NCI-H748 treated with DMSO at 0.1 percent for 48 hours (cell line): ENCODE measurements around the gene MAP3K21.

Experiments used
- DNase-seq: peaks from one replicate; lab custom pipeline; 2025; lab: John Stamatoyannopoulos, UW

Gene MAP3K21

DNA sequence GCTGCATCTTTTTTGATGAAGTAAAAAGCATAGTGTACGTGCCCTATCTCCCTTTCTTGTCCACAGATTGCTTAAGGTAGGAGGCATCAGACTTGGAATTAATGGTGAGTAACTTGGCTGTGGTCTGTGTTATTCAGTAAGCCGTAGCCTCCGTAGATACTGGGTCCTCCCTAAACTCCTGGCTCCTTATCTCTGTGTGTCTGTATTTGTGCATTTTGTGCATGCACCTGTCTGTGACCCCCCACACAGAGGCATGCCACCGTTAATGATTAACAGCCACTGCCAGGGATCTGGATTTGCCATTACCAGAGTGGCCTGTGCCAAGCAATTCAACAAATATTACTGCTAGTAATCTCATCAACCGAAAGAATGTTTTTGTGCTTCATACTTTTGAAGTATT, 31.9 kb downstream of the MAP3K21 start:
- DNase-seq, result no peak

DNA sequence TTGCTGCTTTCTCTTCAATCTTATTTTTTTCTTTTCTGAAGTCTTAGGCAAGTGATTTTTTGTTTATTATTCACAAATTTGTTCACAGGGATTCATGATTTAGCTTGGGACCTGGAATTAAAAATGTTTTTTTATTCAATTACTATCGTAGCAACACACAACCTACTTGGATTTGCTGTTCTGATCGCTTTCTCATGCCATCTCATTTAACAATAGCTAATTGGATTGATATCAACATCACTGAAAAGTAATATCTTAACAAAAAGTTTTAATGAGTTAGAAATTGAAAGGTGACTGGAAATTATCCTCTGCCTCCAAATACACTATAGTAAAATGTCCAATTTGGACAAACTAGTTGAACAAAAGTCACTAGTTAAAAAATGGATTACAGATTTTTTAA, 32.4 kb downstream of the MAP3K21 start:
- DNase-seq, result no peak

GRCh38 chr1:233360525-233361102, 33.1 kb downstream of the MAP3K21 start:
- no peak for DNase-seq

DNA sequence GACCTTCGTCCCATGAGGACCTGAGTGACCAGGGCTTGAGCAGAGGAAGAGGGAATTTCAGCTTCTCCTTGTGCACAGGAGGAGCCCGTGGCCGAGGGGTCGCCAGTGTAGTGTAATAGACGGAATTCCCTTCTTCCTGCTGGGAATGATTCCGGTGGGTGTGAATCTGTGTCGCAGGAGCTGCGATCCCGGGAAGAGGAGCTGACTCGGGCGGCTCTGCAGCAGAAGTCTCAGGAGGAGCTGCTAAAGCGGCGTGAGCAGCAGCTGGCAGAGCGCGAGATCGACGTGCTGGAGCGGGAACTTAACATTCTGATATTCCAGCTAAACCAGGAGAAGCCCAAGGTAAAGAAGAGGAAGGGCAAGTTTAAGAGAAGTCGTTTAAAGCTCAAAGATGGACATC, 34.4 kb downstream of the MAP3K21 start:
- no peak for DNase-seq

DNA sequence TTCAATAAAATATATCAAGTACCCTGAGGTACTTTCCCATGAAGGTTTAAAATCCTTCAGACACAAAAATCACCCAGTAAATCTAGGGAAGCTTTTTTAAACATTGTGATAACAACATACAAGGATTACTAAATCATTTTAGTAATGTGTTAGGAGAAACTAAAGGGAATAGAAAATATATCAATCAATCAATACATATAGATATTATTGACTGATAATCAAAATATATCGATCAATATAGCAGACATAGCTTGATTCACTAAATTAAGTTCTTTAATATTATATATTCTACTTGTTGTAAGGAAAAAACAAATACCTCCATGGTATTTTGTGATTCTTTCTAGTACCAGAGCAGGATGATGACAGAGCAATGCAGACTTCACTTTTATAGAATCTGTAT, 35.2 kb downstream of the MAP3K21 start:
- no peak for DNase-seq

DNA sequence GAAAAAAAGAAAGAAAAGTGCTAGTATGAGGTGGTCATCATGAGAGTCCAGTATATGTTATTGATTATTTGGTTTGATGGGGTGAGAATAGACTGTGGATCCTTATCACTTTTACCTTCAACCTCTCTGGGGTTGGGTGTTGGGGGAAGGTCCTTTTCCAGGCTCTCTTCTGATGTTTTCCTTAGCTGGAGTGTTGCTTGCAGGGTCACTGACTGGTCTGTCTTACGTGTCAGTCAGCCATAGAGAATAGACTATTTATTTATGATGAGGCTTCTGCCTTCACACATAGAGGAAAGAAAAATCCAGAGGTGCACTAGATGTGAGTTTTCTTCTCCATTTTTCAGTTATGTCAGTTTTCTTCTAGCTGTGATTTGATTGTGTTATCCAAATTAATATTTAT, 36.5 kb downstream of the MAP3K21 start:
- DNase-seq, result no peak

DNA sequence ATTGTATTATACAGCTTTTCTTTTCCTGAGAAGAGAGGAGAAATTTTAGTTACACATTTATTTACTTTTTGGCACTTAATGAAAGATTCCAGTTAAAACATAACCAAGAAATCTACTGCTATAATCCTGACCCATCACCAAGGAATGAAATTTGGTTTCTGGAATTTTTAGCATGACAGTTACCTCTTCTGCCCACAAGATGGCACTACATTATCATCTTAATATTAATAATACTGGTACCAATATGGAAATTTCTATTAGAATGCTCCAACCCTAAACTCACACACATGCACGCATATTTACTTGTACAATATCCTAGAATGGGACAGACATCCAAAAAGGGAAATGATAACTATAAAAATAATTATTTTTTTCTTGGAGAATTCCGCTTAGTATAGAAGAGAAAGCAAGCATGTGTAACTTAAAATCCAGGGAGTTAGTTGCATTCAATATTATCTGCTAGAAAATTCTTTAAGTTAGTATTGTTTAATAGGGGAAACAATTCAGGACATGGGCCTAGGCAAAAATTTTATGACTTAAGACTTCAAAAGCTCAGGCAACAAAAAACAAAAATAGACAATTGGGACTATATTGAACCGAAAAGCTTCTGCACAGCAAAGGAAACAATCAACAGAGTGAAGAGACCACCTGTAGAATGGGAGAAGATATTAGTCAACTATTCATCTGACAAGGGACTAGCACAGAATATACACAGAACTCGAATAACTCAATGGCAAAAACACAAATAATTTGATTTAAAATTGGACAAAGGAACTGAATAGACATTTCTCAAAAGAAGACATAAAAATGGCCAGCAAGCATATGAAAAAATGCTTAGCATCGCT, 37.4 kb downstream of the MAP3K21 start:
- no peak for DNase-seq

GRCh38 chr1:233366575-233366974, 39.1 kb downstream of the MAP3K21 start:
- no peak for DNase-seq

- no peak for DNase-seq
Measured at GRCh38 chr1:233367057-233367803, 39.7 kb downstream of the MAP3K21 start.

DNA sequence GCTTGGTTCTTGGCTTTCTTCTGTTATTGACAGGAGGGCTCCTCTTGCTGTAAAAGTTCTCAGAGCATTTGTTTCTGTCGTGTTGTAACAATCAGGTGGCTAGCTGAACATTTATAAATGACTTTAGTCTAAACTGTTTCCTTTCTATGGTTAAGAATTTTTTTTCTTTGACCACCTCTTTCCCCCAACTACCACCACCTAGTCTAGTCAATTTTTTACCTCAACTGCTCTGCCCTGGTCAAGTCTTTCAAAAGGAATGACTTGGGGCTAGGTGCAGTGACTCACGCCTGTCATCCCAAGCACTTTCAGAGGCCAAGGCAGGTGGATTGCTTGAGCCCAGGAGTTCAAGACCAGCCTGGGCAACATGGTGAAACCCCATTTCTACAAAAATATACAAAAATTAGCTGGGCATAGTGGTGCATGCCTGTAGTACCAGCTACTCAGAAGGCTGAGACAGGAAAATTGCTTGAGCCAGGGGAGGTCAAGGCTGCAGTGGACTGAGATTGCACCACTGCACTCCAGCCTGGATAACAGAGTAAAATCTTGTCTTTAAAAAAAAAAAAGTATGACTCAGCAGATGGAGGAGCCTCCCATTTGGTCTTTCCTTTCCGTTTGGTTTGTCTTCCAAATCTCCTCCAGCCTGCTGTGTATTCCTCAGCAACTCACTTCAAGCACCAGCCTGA, 40.7 kb downstream of the MAP3K21 start:
- no peak for DNase-seq

DNA sequence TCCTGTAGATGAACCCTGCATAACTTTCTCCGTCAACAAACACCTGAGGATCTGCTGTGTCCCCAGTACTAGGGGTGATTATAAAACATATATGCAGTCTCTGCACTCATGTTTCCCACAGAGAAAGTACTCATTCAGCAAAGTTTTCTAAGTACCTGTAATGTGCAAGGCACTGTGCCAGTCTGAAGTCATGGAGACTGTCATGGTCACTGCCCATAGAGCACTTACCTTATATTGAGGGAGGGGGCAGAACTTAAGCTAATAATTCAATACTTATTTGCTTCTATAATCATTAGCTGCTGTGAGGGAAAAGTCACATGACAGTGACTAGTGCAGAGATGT, 41.2 kb downstream of the MAP3K21 start:
- no peak for DNase-seq

- no peak for DNase-seq
Measured at GRCh38 chr1:233372218-233373120, 44.9 kb downstream of the MAP3K21 start.

- no peak for DNase-seq
Measured at GRCh38 chr1:233373226-233373625, 45.7 kb downstream of the MAP3K21 start.

DNA sequence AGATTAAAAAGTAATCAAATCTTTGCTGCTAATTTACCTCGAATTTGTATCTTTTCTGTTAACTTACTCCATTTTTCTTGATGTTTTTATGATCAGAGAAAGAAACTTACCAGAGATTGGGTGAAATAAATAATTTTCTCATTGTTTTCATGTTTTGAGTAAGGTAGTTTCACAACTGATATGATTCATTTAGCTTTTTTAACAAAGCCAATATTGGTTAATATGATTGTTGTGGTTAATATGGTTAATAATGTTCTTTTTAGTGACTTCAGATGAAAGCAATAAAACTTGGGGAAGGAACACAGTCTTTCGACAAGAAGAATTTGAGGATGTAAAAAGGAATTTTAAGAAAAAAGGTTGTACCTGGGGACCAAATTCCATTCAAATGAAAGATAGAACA, 48.1 kb downstream of the MAP3K21 start:
- DNase-seq, result no peak

DNA sequence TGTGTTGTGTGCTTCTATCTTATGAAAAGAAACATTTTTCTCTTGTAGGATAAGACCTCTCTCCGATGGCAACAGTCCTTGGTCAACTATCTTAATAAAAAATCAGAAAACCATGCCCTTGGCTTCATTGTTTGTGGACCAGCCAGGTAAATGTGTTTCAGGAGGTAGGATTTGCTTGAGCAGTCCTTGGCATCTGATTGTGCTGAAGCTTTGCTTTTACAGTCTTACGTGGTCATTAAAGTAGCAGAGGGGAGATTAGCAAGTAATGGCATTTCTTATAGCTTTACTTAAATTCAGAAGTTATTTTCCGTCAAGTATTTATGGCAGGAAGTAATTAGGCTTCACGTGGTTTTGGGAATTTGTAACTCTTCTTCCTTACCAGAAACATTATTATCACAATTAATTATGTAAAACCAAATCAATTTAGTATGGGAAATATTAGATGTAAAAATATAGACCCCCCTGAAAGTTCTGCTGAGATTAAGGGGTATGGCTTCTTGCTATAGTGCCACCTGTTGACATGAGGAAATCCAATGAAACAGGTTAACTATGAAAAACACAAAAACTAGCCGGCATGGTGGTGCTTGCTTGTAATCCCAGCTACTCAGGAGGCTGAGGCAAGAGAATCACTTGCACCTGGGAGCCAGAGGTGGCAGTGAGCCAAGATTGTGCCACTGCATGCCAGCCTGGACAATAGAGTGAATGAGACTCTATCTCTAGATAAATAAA, 49.0 kb downstream of the MAP3K21 start:
- no peak for DNase-seq

GRCh38 chr1:233379869-233380438, 52.4 kb downstream of the MAP3K21 start:
- no peak for DNase-seq

GRCh38 chr1:233381806-233382205, 54.3 kb downstream of the MAP3K21 start:
- no peak for DNase-seq

DNA sequence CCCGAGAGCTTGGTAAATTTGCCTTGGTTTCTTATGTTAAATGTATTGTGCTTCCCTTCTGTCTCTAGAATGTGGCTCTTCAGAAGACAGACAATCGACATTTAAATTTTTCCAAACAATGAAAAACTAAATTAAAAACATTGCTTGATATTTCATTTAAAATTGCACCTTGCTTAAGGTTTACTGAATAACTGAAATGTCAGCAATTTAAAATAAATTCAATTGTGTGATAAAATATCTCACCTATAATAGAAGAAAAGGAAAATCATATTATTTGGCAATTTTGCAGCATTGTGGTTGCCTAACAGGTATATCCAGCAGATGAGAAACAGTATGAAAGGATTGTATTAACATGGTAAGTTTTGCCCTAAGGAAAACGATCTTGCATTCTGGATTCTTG, 56.5 kb downstream of the MAP3K21 start:
- DNase-seq, result no peak

GRCh38 chr1:233386336-233386735, 58.8 kb downstream of the MAP3K21 start:
- DNase-seq, result no peak

- DNase-seq, result no peak
Measured at GRCh38 chr1:233387585-233387984, 60.1 kb downstream of the MAP3K21 start.

DNA sequence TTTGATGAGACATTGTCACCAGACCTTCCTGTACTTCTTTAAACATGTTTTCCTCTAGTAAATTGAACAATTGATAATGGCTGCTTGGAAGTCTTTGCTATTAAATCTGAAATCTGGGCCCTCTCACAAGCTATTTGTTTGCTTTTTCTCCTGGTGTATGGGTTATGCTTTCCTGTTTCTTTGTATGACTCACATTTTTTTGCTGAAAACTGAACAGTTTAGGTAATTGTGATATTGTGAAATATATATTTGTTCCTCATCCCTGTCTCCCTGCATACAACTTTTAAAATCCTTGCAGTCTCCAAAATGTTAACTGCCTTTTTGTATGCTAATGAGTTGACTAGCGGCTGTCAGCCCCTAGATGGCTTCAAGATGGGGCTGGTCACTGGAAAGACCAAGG, 61.6 kb downstream of the MAP3K21 start:
- no peak for DNase-seq
